Mesenchymal stem cell (in vitro differentiated cells and primary cell): ENCODE results near the gene ATG7.

Experiments used
- DNase-seq: peaks from one replicate; pipeline ENCODE4 v3.0.0-alpha.2; 2013
- H2AFZ ChIP-seq: one replicate; pipeline ENCODE4 v1.6.1; 2013; ENCODE audit warnings: low read depth, mild to moderate bottlenecking, control low read depth, inconsistent platforms, low read length, moderate library complexity
- H2AK5ac ChIP-seq: 2 replicates; pipeline ENCODE4 v1.6.1; 2013; ENCODE audit warnings: low read length, moderate library complexity, mild to moderate bottlenecking, inconsistent platforms; ENCODE audit not compliant: severe bottlenecking
- H2BK120ac ChIP-seq: one replicate; pipeline ENCODE4 v1.6.1; 2013; ENCODE audit warnings: low read depth, mild to moderate bottlenecking, inconsistent platforms, low read length, moderate library complexity
- H2BK12ac ChIP-seq, 2 experiments: one replicate each; pipeline ENCODE4 v1.6.1; 2013; ENCODE audit warnings: inconsistent platforms in 2 of 2, low read length in 2 of 2, mild to moderate bottlenecking in 2 of 2, moderate library complexity in 2 of 2, control low read depth in 1 of 2
- H2BK15ac ChIP-seq: one replicate; pipeline ENCODE4 v1.6.1; 2013; ENCODE audit warnings: mild to moderate bottlenecking, low read depth, inconsistent platforms; ENCODE audit not compliant: poor library complexity, severe bottlenecking
- H2BK5ac ChIP-seq: 2 replicates; pipeline ENCODE4 v1.6.1; 2013; ENCODE audit warnings: low read depth, mild to moderate bottlenecking, low read length, control low read depth, inconsistent platforms; ENCODE audit not compliant: poor library complexity, severe bottlenecking
- H3K14ac ChIP-seq, 2 experiments: one replicate each; pipeline ENCODE4 v1.6.1; 2013; ENCODE audit warnings: inconsistent platforms in 2 of 2, low read length in 2 of 2, control low read depth in 1 of 2, mild to moderate bottlenecking in 1 of 2, moderate library complexity in 1 of 2
- H3K18ac ChIP-seq, 2 experiments: one replicate each; pipeline ENCODE4 v1.6.1; 2013; ENCODE audit warnings: inconsistent platforms in 2 of 2, low read length in 2 of 2, control low read depth in 1 of 2, low read depth in 1 of 2, mild to moderate bottlenecking in 1 of 2
- H3K23ac ChIP-seq, 2 experiments: one replicate each; pipeline ENCODE4 v1.6.1; 2013; ENCODE audit warnings: inconsistent platforms in 2 of 2, low read length in 2 of 2, mild to moderate bottlenecking in 2 of 2, moderate library complexity in 2 of 2, control low read depth in 1 of 2
- H3K27ac ChIP-seq: 2 replicates; pipeline ENCODE4 v1.5.1; 2013; ENCODE audit warnings: mild to moderate bottlenecking, moderate library complexity, low read length, control low read depth, inconsistent platforms; ENCODE audit not compliant: poor library complexity, severe bottlenecking
- H3K27me3 ChIP-seq, 2 experiments: 2 replicates each; pipeline versions ENCODE4 v1.6.1 to v1.7.0; 2013; ENCODE audit warnings: low read length in 2 of 2, mild to moderate bottlenecking in 2 of 2, moderate library complexity in 2 of 2, control low read depth in 1 of 2, inconsistent platforms in 1 of 2; ENCODE audit not compliant: control insufficient read depth in 1 of 2, insufficient read depth in 1 of 2
- H3K36me3 ChIP-seq, 2 experiments: 2 replicates each; pipeline versions ENCODE4 v1.6.1 to v1.7.0; 2013; ENCODE audit warnings: low read length in 2 of 2, control low read depth in 1 of 2, inconsistent platforms in 1 of 2, low read depth in 1 of 2, mild to moderate bottlenecking in 1 of 2; ENCODE audit not compliant: insufficient read depth in 2 of 2, control insufficient read depth in 1 of 2
- H3K4ac ChIP-seq, 2 experiments: one replicate each; pipeline ENCODE4 v1.6.1; 2013; ENCODE audit warnings: inconsistent platforms in 2 of 2, low read length in 2 of 2, mild to moderate bottlenecking in 2 of 2, moderate library complexity in 2 of 2, control low read depth in 1 of 2, low read depth in 1 of 2
- H3K4me1 ChIP-seq: 2 replicates; pipeline ENCODE4 v1.6.1; 2013; ENCODE audit warnings: low read depth, low read length, control low read depth; ENCODE audit not compliant: control insufficient read depth, insufficient read depth
- H3K4me2 ChIP-seq: 2 replicates; pipeline ENCODE4 v1.6.1; 2013; ENCODE audit warnings: low read length, mild to moderate bottlenecking, inconsistent platforms; ENCODE audit not compliant: poor library complexity, severe bottlenecking
- H3K4me3 ChIP-seq, 2 experiments: 2 replicates each; pipeline versions ENCODE4 v1.5.1 to v1.7.0; 2013; ENCODE audit warnings: low read length in 2 of 2, mild to moderate bottlenecking in 2 of 2, control low read depth in 1 of 2, low read depth in 1 of 2; ENCODE audit not compliant: insufficient read depth in 1 of 2
- H3K79me1 ChIP-seq: replicated peaks from 2 replicates; pipeline ENCODE4 v1.6.1; 2013; ENCODE audit warnings: mild to moderate bottlenecking, control low read depth, low read length, inconsistent platforms; ENCODE audit not compliant: poor library complexity, severe bottlenecking
- H3K9ac ChIP-seq: 2 replicates; pipeline ENCODE4 v1.7.0; 2013; ENCODE audit warnings: mild to moderate bottlenecking, low read length, moderate library complexity
- H3K9me3 ChIP-seq: 2 replicates; pipeline ENCODE4 v1.7.0; 2013; ENCODE audit warnings: mild to moderate bottlenecking, low read length; ENCODE audit not compliant: control insufficient read depth
- H4K8ac ChIP-seq: one replicate; pipeline ENCODE4 v1.6.1; 2013; ENCODE audit warnings: inconsistent platforms, mild to moderate bottlenecking, low read length, moderate library complexity
- H4K91ac ChIP-seq: one replicate; pipeline ENCODE4 v1.6.1; 2013; ENCODE audit warnings: mild to moderate bottlenecking, low read length, inconsistent platforms
- WGBS: methylation state at CpG from one replicate; pipeline ENCODE4 v1.1.7; 2013; ENCODE audit warnings: mixed read lengths; 5-methylcytosine and 5-hydroxymethylcytosine counted together

ATG7 gene

GRCh38 chr3:11351451-11351850 is 79.3 kb downstream of the ATG7 start:
- Histone ChIP-seq H3K18ac (no peak overlapping the region), H3K79me1 (peaks cover 22% of the 10 kb centered on the region), H3K27ac (no peak overlapping the region), H3K9ac (no peak overlapping the region), H2AFZ (no peak overlapping the region), H4K8ac (no peak overlapping the region), H2AK5ac (no peak overlapping the region), H2BK12ac (peak overlapping the region in 1 of 2 experiments; percentile 71), H2BK5ac (no peak overlapping the region), H3K4me1 (no peaks in the 10 kb centered on the region), H3K27me3 (no peaks in the 10 kb centered on the region), H3K36me3 (peaks cover 17 to 58% of the 10 kb centered on the region in 2 experiments), H3K4me3 (no peak overlapping the region), H3K4ac (no peak overlapping the region), H2BK15ac (no peak overlapping the region), H3K9me3 (no peaks in the 10 kb centered on the region), H2BK120ac (no peak overlapping the region), H3K23ac (no peak overlapping the region), H3K4me2 (no peak overlapping the region), H4K91ac (no peak overlapping the region), H3K14ac (no peak overlapping the region)
- WGBS = 100% methylated on average over 1 of the region's 5 CpGs
- DNase-seq = no peak

GRCh38 chr3:11356269-11356668 is 84.1 kb downstream of the ATG7 start:
- H3K79me1 ChIP-seq = peaks cover 26% of the 10 kb centered on the region
- no peaks in the 10 kb centered on the region for H3K9me3 ChIP-seq
- H4K91ac ChIP-seq = no peak overlapping the region
- no peak overlapping the region for H4K8ac ChIP-seq
- WGBS = no CpG with 5 or more reads among the region's 1 CpG
- DNase-seq = no peak
- no peak overlapping the region for H3K27ac ChIP-seq
- peaks cover 21 to 59% of the 10 kb centered on the region in 2 experiments for H3K36me3 ChIP-seq
- no peaks in the 10 kb centered on the region for H3K4me1 ChIP-seq
- H2BK15ac ChIP-seq = no peak overlapping the region
- H3K4me3 ChIP-seq = no peak overlapping the region
- H2AK5ac ChIP-seq = no peak overlapping the region
- H3K9ac ChIP-seq = no peak overlapping the region
- H3K27me3 ChIP-seq = no peaks in the 10 kb centered on the region
- H2AFZ ChIP-seq = no peak overlapping the region
- no peak overlapping the region for H2BK12ac ChIP-seq
- no peak overlapping the region for H2BK120ac ChIP-seq
- H3K14ac ChIP-seq = no peak overlapping the region
- no peak overlapping the region for H3K4me2 ChIP-seq
- no peak overlapping the region for H3K4ac ChIP-seq
- no peak overlapping the region for H3K23ac ChIP-seq
- H2BK5ac ChIP-seq = no peak overlapping the region
- no peak overlapping the region for H3K18ac ChIP-seq

GRCh38 chr3:11362600-11362999 is 90.4 kb downstream of the ATG7 start:
- Histone ChIP-seq H4K91ac (no peak overlapping the region), H3K79me1 (peaks cover 14% of the 10 kb centered on the region), H2BK12ac (no peak overlapping the region), H3K27ac (no peak overlapping the region), H3K18ac (no peak overlapping the region), H3K4me1 (peaks cover 5% of the 10 kb centered on the region), H3K9me3 (no peaks in the 10 kb centered on the region), H3K14ac (no peak overlapping the region), H2BK15ac (no peak overlapping the region), H3K4me3 (no peak overlapping the region), H3K27me3 (no peaks in the 10 kb centered on the region), H2AK5ac (no peak overlapping the region), H3K9ac (peak overlapping the region; percentile 7), H2BK5ac (no peak overlapping the region), H2AFZ (no peak overlapping the region), H3K4ac (no peak overlapping the region), H3K4me2 (no peak overlapping the region), H3K36me3 (peaks cover 23 to 71% of the 10 kb centered on the region in 2 experiments), H3K23ac (no peak overlapping the region), H2BK120ac (no peak overlapping the region), H4K8ac (no peak overlapping the region)
- WGBS = 69% methylated on average over 5 of the region's 5 CpGs
- no peak for DNase-seq

GRCh38 chr3:11363715-11364114 is 91.5 kb downstream of the ATG7 start:
- Histone ChIP-seq H3K27ac (peak overlapping the region; percentile 52), H2BK12ac (no peak overlapping the region), H2AFZ (no peak overlapping the region), H3K27me3 (no peaks in the 10 kb centered on the region), H3K9ac (peak overlapping the region; percentile 34), H3K4me3 (no peak overlapping the region), H2BK120ac (no peak overlapping the region), H3K36me3 (peaks cover 16 to 73% of the 10 kb centered on the region in 2 experiments), H3K9me3 (no peaks in the 10 kb centered on the region), H4K8ac (no peak overlapping the region), H3K14ac (no peak overlapping the region), H4K91ac (no peak overlapping the region), H2AK5ac (no peak overlapping the region), H2BK5ac (no peak overlapping the region), H3K18ac (no peak overlapping the region), H3K4ac (no peak overlapping the region), H3K4me1 (peaks cover 5% of the 10 kb centered on the region), H3K79me1 (peaks cover 7% of the 10 kb centered on the region), H3K4me2 (no peak overlapping the region), H2BK15ac (no peak overlapping the region), H3K23ac (no peak overlapping the region)
- no peak for DNase-seq
- 80% methylated on average over 1 of the region's 2 CpGs for WGBS
